Mesenchymal stem cell (in vitro differentiated cells and primary cell): ENCODE measurements around the gene FKBP7. TPM values are rescaled to one million over a fixed set of nuclear protein-coding genes. Genes with fewer than 3 reads are reported as not detected.
"Not testable (repeated sequence)": the region's sequence is repeated elsewhere in the genome, so short reads cannot be mapped to it uniquely, and the experiment has no call there.

ENCODE experiments used
- DNase-seq: peaks from one replicate; pipeline ENCODE4 v3.0.0-alpha.2; 2013
- H2AFZ ChIP-seq: one replicate; pipeline ENCODE4 v1.6.1; 2013; ENCODE audit warnings: low read depth, mild to moderate bottlenecking, control low read depth, inconsistent platforms, low read length, moderate library complexity
- H2AK5ac ChIP-seq: 2 replicates; pipeline ENCODE4 v1.6.1; 2013; ENCODE audit warnings: low read length, moderate library complexity, mild to moderate bottlenecking, inconsistent platforms; ENCODE audit not compliant: severe bottlenecking
- H2BK120ac ChIP-seq: one replicate; pipeline ENCODE4 v1.6.1; 2013; ENCODE audit warnings: low read depth, mild to moderate bottlenecking, inconsistent platforms, low read length, moderate library complexity
- H2BK12ac ChIP-seq, 2 experiments: one replicate each; pipeline ENCODE4 v1.6.1; 2013; ENCODE audit warnings: inconsistent platforms in 2 of 2, low read length in 2 of 2, mild to moderate bottlenecking in 2 of 2, moderate library complexity in 2 of 2, control low read depth in 1 of 2
- H2BK15ac ChIP-seq: one replicate; pipeline ENCODE4 v1.6.1; 2013; ENCODE audit warnings: mild to moderate bottlenecking, low read depth, inconsistent platforms; ENCODE audit not compliant: poor library complexity, severe bottlenecking
- H2BK5ac ChIP-seq: 2 replicates; pipeline ENCODE4 v1.6.1; 2013; ENCODE audit warnings: low read depth, mild to moderate bottlenecking, low read length, control low read depth, inconsistent platforms; ENCODE audit not compliant: poor library complexity, severe bottlenecking
- H3K14ac ChIP-seq, 2 experiments: one replicate each; pipeline ENCODE4 v1.6.1; 2013; ENCODE audit warnings: inconsistent platforms in 2 of 2, low read length in 2 of 2, control low read depth in 1 of 2, mild to moderate bottlenecking in 1 of 2, moderate library complexity in 1 of 2
- H3K18ac ChIP-seq, 2 experiments: one replicate each; pipeline ENCODE4 v1.6.1; 2013; ENCODE audit warnings: inconsistent platforms in 2 of 2, low read length in 2 of 2, control low read depth in 1 of 2, low read depth in 1 of 2, mild to moderate bottlenecking in 1 of 2
- H3K23ac ChIP-seq, 2 experiments: one replicate each; pipeline ENCODE4 v1.6.1; 2013; ENCODE audit warnings: inconsistent platforms in 2 of 2, low read length in 2 of 2, mild to moderate bottlenecking in 2 of 2, moderate library complexity in 2 of 2, control low read depth in 1 of 2
- H3K27ac ChIP-seq: 2 replicates; pipeline ENCODE4 v1.5.1; 2013; ENCODE audit warnings: mild to moderate bottlenecking, moderate library complexity, low read length, control low read depth, inconsistent platforms; ENCODE audit not compliant: poor library complexity, severe bottlenecking
- H3K27me3 ChIP-seq, 2 experiments: 2 replicates each; pipeline versions ENCODE4 v1.6.1 to v1.7.0; 2013; ENCODE audit warnings: low read length in 2 of 2, mild to moderate bottlenecking in 2 of 2, moderate library complexity in 2 of 2, control low read depth in 1 of 2, inconsistent platforms in 1 of 2; ENCODE audit not compliant: control insufficient read depth in 1 of 2, insufficient read depth in 1 of 2
- H3K36me3 ChIP-seq, 2 experiments: 2 replicates each; pipeline versions ENCODE4 v1.6.1 to v1.7.0; 2013; ENCODE audit warnings: low read length in 2 of 2, control low read depth in 1 of 2, inconsistent platforms in 1 of 2, low read depth in 1 of 2, mild to moderate bottlenecking in 1 of 2; ENCODE audit not compliant: insufficient read depth in 2 of 2, control insufficient read depth in 1 of 2
- H3K4ac ChIP-seq, 2 experiments: one replicate each; pipeline ENCODE4 v1.6.1; 2013; ENCODE audit warnings: inconsistent platforms in 2 of 2, low read length in 2 of 2, mild to moderate bottlenecking in 2 of 2, moderate library complexity in 2 of 2, control low read depth in 1 of 2, low read depth in 1 of 2
- H3K4me1 ChIP-seq: 2 replicates; pipeline ENCODE4 v1.6.1; 2013; ENCODE audit warnings: low read depth, low read length, control low read depth; ENCODE audit not compliant: control insufficient read depth, insufficient read depth
- H3K4me2 ChIP-seq: 2 replicates; pipeline ENCODE4 v1.6.1; 2013; ENCODE audit warnings: low read length, mild to moderate bottlenecking, inconsistent platforms; ENCODE audit not compliant: poor library complexity, severe bottlenecking
- H3K4me3 ChIP-seq, 2 experiments: 2 replicates each; pipeline versions ENCODE4 v1.5.1 to v1.7.0; 2013; ENCODE audit warnings: low read length in 2 of 2, mild to moderate bottlenecking in 2 of 2, control low read depth in 1 of 2, low read depth in 1 of 2; ENCODE audit not compliant: insufficient read depth in 1 of 2
- H3K79me1 ChIP-seq: replicated peaks from 2 replicates; pipeline ENCODE4 v1.6.1; 2013; ENCODE audit warnings: mild to moderate bottlenecking, control low read depth, low read length, inconsistent platforms; ENCODE audit not compliant: poor library complexity, severe bottlenecking
- H3K9ac ChIP-seq: 2 replicates; pipeline ENCODE4 v1.7.0; 2013; ENCODE audit warnings: mild to moderate bottlenecking, low read length, moderate library complexity
- H3K9me3 ChIP-seq: 2 replicates; pipeline ENCODE4 v1.7.0; 2013; ENCODE audit warnings: mild to moderate bottlenecking, low read length; ENCODE audit not compliant: control insufficient read depth
- H4K8ac ChIP-seq: one replicate; pipeline ENCODE4 v1.6.1; 2013; ENCODE audit warnings: inconsistent platforms, mild to moderate bottlenecking, low read length, moderate library complexity
- H4K91ac ChIP-seq: one replicate; pipeline ENCODE4 v1.6.1; 2013; ENCODE audit warnings: mild to moderate bottlenecking, low read length, inconsistent platforms
- WGBS: methylation state at CpG from one replicate; pipeline ENCODE4 v1.1.7; 2013; ENCODE audit warnings: mixed read lengths; 5-methylcytosine and 5-hydroxymethylcytosine counted together
- polyA plus RNA-seq, 2 experiments: library from polyadenylated mRNA; stranded (reverse); fragments of 200-250 nt; gene quantifications; one replicate each; pipeline ENCODE4 v1.2.3, GENCODE V29; 2013

FKBP7 gene
- 59.2 TPM for polyA plus RNA-seq (2013, experiment 1 of 2)
- 62.1 TPM for polyA plus RNA-seq (2013, experiment 2 of 2)

GRCh38 chr2:178478439-178479274 lies at the start of gene FKBP7:
TSS of gene FKBP7 (minus strand) at chr2:178478600. CDS start at chr2:178478499, 101 bp downstream.
- H3K18ac ChIP-seq, result peak within 1 kb of the TSS; percentile 81
- peak within 1 kb of the TSS; percentile 71 for H4K91ac ChIP-seq
- H3K9me3 ChIP-seq, result no peaks in the 10 kb centered on the region

GRCh38 chr2:178527592-178527991 lies 49.2 kb upstream of the FKBP7 start:
- peak overlapping the region; percentile 29 for H2AFZ ChIP-seq
- H4K8ac ChIP-seq, result no peak overlapping the region
- H2BK120ac ChIP-seq, result no peak overlapping the region
- no peak overlapping the region for H3K27ac ChIP-seq
- H3K14ac ChIP-seq, result no peak overlapping the region
- no peak overlapping the region for H3K4me3 ChIP-seq
- no peak overlapping the region for H3K4ac ChIP-seq
- peaks cover 2% of the 10 kb centered on the region for H3K4me1 ChIP-seq
- H2BK15ac ChIP-seq, result no peak overlapping the region
- WGBS, result 100% methylated on average over 2 of the region's 2 CpGs
- no peak overlapping the region for H3K18ac ChIP-seq
- no peak overlapping the region for H4K91ac ChIP-seq
- DNase-seq, result no peak
- H2BK5ac ChIP-seq, result no peak overlapping the region
- no peak overlapping the region for H3K9ac ChIP-seq
- no peaks in the 10 kb centered on the region for H3K9me3 ChIP-seq
- H3K36me3 ChIP-seq, result peaks cover 14 to 17% of the 10 kb centered on the region in 2 experiments
- peaks cover 28% of the 10 kb centered on the region for H3K79me1 ChIP-seq
- no peak overlapping the region for H3K4me2 ChIP-seq
- H2AK5ac ChIP-seq, result no peak overlapping the region
- no peaks in the 10 kb centered on the region for H3K27me3 ChIP-seq
- no peak overlapping the region for H3K23ac ChIP-seq
- no peak overlapping the region for H2BK12ac ChIP-seq

More at GRCh38 chr2:178478439-178479274, at the start of gene FKBP7:
- Histone ChIP-seq H2BK15ac (peak within 1 kb of the TSS; percentile 78), H2BK5ac (no peak within 1 kb of the TSS), H3K79me1 (peaks cover 8% of the 10 kb centered on the region), H4K8ac (peak within 1 kb of the TSS; percentile 85), H2AK5ac (peak within 1 kb of the TSS; percentile 29), H3K9ac (peak within 1 kb of the TSS; percentile 100), H3K4ac (peak within 1 kb of the TSS in 1 of 2 experiments; percentile 79), H3K36me3 (no peaks in the 10 kb centered on the region), H3K14ac (peak within 1 kb of the TSS in 1 of 2 experiments; percentile 78), H3K4me1 (peaks cover 8% of the 10 kb centered on the region), H3K4me3 (peak within 1 kb of the TSS; percentile 69 to 98), H3K23ac (peak within 1 kb of the TSS in 1 of 2 experiments; percentile 50), H2BK12ac (peak within 1 kb of the TSS in 1 of 2 experiments; percentile 73), H3K27me3 (no peaks in the 10 kb centered on the region), H3K27ac (peak within 1 kb of the TSS; percentile 92), H3K4me2 (peak within 1 kb of the TSS; percentile 85), H2AFZ (peak within 1 kb of the TSS; percentile 77), H2BK120ac (no peak within 1 kb of the TSS)
- peak; percentile 90 for DNase-seq
- 2% methylated on average over 56 of the region's 56 CpGs for WGBS

- Histone ChIP-seq H2BK120ac (no peak overlapping the region), H2AFZ (no peak overlapping the region), H3K4me3 (no peak overlapping the region), H3K27ac (no peak overlapping the region), H2BK15ac (no peak overlapping the region), H2BK5ac (no peak overlapping the region), H3K9ac (no peak overlapping the region), H2AK5ac (no peak overlapping the region), H3K4me2 (no peak overlapping the region), H4K91ac (no peak overlapping the region), H3K36me3 (peaks cover 1 to 3% of the 10 kb centered on the region in 2 experiments), H3K79me1 (peaks cover 17% of the 10 kb centered on the region), H4K8ac (no peak overlapping the region), H3K4me1 (peaks cover 2% of the 10 kb centered on the region), H3K18ac (no peak overlapping the region), H3K27me3 (no peaks in the 10 kb centered on the region), H3K4ac (no peak overlapping the region), H3K14ac (no peak overlapping the region), H3K23ac (no peak overlapping the region), H2BK12ac (no peak overlapping the region), H3K9me3 (no peaks in the 10 kb centered on the region)
- WGBS, result 88% methylated on average over 3 of the region's 4 CpGs
- DNase-seq, result no peak
Observed at GRCh38 chr2:178526256-178526655, 47.9 kb upstream of the FKBP7 start.

GRCh38 chr2:178525460-178525859 lies 47.1 kb upstream of the FKBP7 start:
- H3K9me3 ChIP-seq, H2BK120ac ChIP-seq, H2BK12ac ChIP-seq, H4K8ac ChIP-seq, H3K14ac ChIP-seq, H3K4me3 ChIP-seq, H4K91ac ChIP-seq, H3K36me3 ChIP-seq, H3K23ac ChIP-seq, H3K9ac ChIP-seq, H2AFZ ChIP-seq, H3K4me1 ChIP-seq, DNase-seq, H2BK5ac ChIP-seq, H2AK5ac ChIP-seq, H3K27me3 ChIP-seq, H3K27ac ChIP-seq, H3K4ac ChIP-seq, H2BK15ac ChIP-seq, H3K4me2 ChIP-seq, H3K18ac ChIP-seq: not testable (repeated sequence)
- WGBS, result no CpG with 5 or more reads among the region's 1 CpG
- peaks cover 11% of the 10 kb centered on the region for H3K79me1 ChIP-seq
